Endometrium (tissue), 2 donors: ENCODE results near the gene ASH1L.
"Not testable (repeated sequence)": the region's sequence is repeated elsewhere in the genome, so short reads cannot be mapped to it uniquely, and the experiment has no call there.

ENCODE experiments used
- FAIRE-seq: peaks from 2 replicates; lab custom pipeline; 2012; peaks lifted over from hg19 to GRCh38; lab: Jason Lieb, UNC
- donor health status: control.
- donor health status: control.

ASH1L gene

GRCh38 chr1:155561779-155562580 is 623 bp downstream of the ASH1L start:
- FAIRE-seq: not testable (repeated sequence)

GRCh38 chr1:155555915-155556314 is 6.7 kb downstream of the ASH1L start:
- no peak for FAIRE-seq

GRCh38 chr1:155553349-155553748 is 9.3 kb downstream of the ASH1L start:
- FAIRE-seq: no peak

- no peak for FAIRE-seq
Observed at GRCh38 chr1:155548706-155549105, 13.9 kb downstream of the ASH1L start.

- FAIRE-seq: no peak
Observed at GRCh38 chr1:155540000-155540874, 22.4 kb downstream of the ASH1L start.

GRCh38 chr1:155537193-155537592 is 25.4 kb downstream of the ASH1L start:
- no peak for FAIRE-seq

- no peak for FAIRE-seq
Observed at GRCh38 chr1:155531624-155532023, 31.0 kb downstream of the ASH1L start.

GRCh38 chr1:155529929-155530328 is 32.7 kb downstream of the ASH1L start:
- no peak for FAIRE-seq

GRCh38 chr1:155529109-155529508 is 33.5 kb downstream of the ASH1L start:
- no peak for FAIRE-seq

GRCh38 chr1:155527677-155528076 is 34.9 kb downstream of the ASH1L start:
- FAIRE-seq: no peak

GRCh38 chr1:155526356-155526755 is 36.2 kb downstream of the ASH1L start:
- FAIRE-seq: no peak

- no peak for FAIRE-seq
Observed at GRCh38 chr1:155522069-155522468, 40.5 kb downstream of the ASH1L start.

- no peak for FAIRE-seq
Observed at GRCh38 chr1:155518484-155518883, 44.1 kb downstream of the ASH1L start.

- FAIRE-seq: no peak
Observed at GRCh38 chr1:155514582-155515187, 47.9 kb downstream of the ASH1L start.

- no peak for FAIRE-seq
Observed at GRCh38 chr1:155513300-155513916, 49.2 kb downstream of the ASH1L start.

GRCh38 chr1:155511385-155511784 is 51.2 kb downstream of the ASH1L start:
- not testable (repeated sequence) for FAIRE-seq

- FAIRE-seq: no peak
Observed at GRCh38 chr1:155509064-155509463, 53.5 kb downstream of the ASH1L start.

- FAIRE-seq: no peak
Observed at GRCh38 chr1:155507945-155508344, 54.7 kb downstream of the ASH1L start.

- FAIRE-seq: not testable (repeated sequence)
Observed at GRCh38 chr1:155505963-155506362, 56.6 kb downstream of the ASH1L start.

GRCh38 chr1:155504207-155504606 is 58.4 kb downstream of the ASH1L start:
- FAIRE-seq: no peak

GRCh38 chr1:155499953-155500639 is 62.5 kb downstream of the ASH1L start:
- no peak for FAIRE-seq

- FAIRE-seq: no peak
Observed at GRCh38 chr1:155499263-155499662, 63.3 kb downstream of the ASH1L start.
